Fibroblast of pulmonary artery (primary cell): ENCODE results near the gene CDKN1C.

ENCODE experiments used
- DNase-seq: peaks from one replicate; pipeline ENCODE4 v3.0.0-alpha.2; 2010; ENCODE audit warnings: low read depth
- H3K4me3 ChIP-seq: replicated peaks from 2 replicates; pipeline ENCODE4 v1.5.1; 2011; ENCODE audit warnings: low read depth, mild to moderate bottlenecking, control low read depth, low read length, moderate library complexity
- TF ChIP-seq, protein P1 (sequence below): IDR thresholded peaks from 2 replicates; pipeline ENCODE4 v1.5.1; 2011; ENCODE audit warnings: mild to moderate bottlenecking, control low read depth, low read length, inconsistent platforms; ENCODE audit errors: missing control alignments

CDKN1C gene

GRCh38 chr11:2882396-2883110, 3.0 kb downstream of the CDKN1C start:
- H3K4me3 ChIP-seq: no peak overlapping the region
- DNase-seq: no peak
- TF ChIP-seq, protein P1, sequence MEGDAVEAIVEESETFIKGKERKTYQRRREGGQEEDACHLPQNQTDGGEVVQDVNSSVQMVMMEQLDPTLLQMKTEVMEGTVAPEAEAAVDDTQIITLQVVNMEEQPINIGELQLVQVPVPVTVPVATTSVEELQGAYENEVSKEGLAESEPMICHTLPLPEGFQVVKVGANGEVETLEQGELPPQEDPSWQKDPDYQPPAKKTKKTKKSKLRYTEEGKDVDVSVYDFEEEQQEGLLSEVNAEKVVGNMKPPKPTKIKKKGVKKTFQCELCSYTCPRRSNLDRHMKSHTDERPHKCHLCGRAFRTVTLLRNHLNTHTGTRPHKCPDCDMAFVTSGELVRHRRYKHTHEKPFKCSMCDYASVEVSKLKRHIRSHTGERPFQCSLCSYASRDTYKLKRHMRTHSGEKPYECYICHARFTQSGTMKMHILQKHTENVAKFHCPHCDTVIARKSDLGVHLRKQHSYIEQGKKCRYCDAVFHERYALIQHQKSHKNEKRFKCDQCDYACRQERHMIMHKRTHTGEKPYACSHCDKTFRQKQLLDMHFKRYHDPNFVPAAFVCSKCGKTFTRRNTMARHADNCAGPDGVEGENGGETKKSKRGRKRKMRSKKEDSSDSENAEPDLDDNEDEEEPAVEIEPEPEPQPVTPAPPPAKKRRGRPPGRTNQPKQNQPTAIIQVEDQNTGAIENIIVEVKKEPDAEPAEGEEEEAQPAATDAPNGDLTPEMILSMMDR: no peak

DNA sequence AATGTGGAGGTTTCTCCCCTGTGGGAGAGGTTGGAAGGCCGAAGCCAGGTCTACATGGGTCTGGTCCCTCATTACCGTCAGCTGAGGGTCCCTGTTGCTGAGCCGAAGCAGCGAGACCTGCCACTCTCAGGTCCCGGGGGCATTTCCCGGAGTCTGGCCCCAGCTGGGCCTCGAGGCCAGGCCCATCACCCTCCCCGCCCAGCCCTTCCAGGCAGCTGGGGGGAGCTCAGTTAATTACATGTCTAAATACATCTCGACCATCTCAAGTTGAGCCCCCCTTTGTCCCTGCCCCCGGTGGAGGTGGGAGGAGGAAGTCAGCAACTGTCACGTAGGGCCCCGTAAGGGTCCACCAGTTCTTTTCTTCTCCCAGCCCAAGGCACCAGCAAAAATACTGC, 3.6 kb downstream of the CDKN1C start:
- no peak for DNase-seq
- TF ChIP-seq, protein P1: no peak
- no peak overlapping the region for H3K4me3 ChIP-seq

DNA sequence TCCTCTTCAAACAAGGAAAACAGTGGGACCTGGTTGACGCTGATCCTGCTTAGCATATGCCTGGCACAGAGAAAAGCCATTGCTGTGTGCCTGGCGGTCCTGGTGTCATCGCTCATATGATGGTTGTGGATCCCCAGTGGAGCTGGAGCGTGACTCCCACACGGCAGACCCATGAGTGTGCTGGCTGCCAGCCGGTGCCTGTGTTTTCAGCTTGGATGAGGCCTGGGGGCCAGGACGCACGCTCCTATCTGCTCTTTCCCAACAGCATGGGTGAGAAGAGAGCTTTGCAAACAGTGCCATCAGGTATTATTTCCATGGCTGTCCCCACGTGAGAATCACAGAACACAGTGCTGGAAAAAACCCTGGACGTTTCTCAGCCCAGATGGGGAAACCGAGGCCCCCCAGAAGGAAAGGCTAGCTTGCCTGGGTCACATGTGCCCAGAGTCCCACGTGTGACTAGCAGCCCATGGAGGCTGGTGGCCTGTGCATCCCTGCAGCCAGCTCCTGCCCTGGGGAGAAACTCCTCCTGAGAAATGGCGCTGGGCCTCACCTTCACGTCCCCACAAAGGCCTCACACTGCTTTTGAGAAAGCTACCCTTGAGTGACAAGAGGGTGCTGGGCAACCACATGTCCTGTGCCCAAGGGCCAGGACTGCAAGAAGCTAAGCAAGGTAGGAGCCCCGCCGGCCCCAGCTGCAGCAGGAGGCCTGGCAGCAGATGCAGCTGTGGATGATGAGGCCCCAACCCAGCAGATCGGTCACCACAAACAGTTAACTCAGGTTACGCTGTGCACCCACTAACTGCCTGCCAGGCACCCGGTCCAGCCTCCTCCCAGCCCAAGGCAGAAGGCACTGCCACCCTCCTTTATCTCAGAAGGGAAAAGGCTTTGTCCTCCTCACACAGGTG, 4.2 kb downstream of the CDKN1C start:
- no peak overlapping the region for H3K4me3 ChIP-seq
- TF ChIP-seq, protein P1: no peak
- DNase-seq: no peak

- TF ChIP-seq, protein P1: no peak
- DNase-seq: no peak
- no peak overlapping the region for H3K4me3 ChIP-seq
These were observed 4.9 kb downstream of the CDKN1C start for GRCh38 chr11:2880646-2881045.

DNA sequence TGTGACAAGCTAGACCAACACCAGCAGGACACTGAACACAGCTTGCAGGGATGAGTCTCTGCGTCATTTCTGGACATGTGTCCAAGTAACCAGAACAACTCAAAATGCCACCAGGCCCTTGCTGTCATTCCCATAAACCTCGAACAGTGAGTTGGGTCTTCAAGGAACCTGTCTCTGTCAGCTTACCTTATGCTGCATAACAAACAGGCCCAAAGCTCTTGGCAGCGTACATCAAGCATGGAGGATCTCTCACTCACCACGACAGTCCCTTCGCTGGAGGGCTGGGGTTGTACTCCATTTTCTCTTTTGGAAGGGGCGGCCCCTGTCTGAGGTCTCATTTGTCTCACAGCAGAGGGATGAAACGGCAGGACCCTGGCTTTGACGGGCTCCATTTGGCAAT, 6.8 kb downstream of the CDKN1C start:
- TF ChIP-seq, protein P1: no peak
- H3K4me3 ChIP-seq: no peak overlapping the region
- DNase-seq: no peak

- no peak for DNase-seq
- H3K4me3 ChIP-seq: no peak overlapping the region
- TF ChIP-seq, protein P1: no peak
These were observed 8.1 kb downstream of the CDKN1C start for GRCh38 chr11:2877474-2877873.
